Measurements from ENCODE around the gene POMT1. TPM values are rescaled to one million over a fixed set of nuclear protein-coding genes. Genes with fewer than 3 reads are reported as not detected.

Gene POMT1
- total and polyA plus RNA-seq, 2 of the 8 experiments (the other 6 are each of a cell fraction or from before 2014, with no cell fraction given), result 22.3 to 33.2 TPM

DNA sequence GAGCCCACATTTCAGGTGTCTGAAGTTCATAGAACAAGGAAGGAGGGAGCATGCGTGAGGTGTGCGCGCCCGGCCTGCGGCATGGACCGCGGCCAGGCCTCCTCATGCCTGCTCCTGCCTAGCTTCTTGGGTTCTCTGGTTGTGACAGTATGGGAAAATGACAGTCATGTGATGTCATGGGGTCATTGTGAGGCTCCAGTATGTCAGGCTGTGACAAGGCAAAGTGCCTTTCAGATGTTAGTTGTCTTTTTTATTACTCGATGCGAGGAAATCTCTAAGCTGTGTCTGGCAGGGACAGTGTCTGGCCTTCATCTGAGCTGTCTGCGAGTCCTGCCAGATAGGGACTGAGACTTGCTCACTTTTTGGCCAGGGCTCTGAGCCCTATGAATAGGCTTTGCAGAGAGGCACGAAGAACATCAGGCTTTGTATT is 15.1 kb downstream of the POMT1 start:
- ChIA-PET POLR2A (ENCODE audit: partially characterized antibody) (interaction anchor here (0.7 to 3.7 kb wide), 4 partner anchors 10 to 29 kb away, joined by 3 to 22 read pairs (median 12); partner anchors contain the start of gene POMT1), CTCF (ENCODE audit: partially characterized antibody) (interaction anchor here (1.5 kb wide), 1 partner anchor 40 kb away, joined by 3 read pairs; no protein-coding TSS in a partner anchor)
- H3K56ac ChIP-seq (replicated peaks; ENCODE audit: insufficient read length, low read depth, low read length), result no peak overlapping the region
- H3K4me1 ChIP-seq (replicated peaks in 1 of 4; ENCODE audit: control insufficient read depth in 3 of 4, insufficient read depth in 4 of 4, low read length in 3 of 4), result no peaks in the 10 kb centered on the region
- no peak overlapping the region for H4K8ac ChIP-seq (ENCODE audit: extremely low read depth, insufficient read depth, low read length)
- H3K4ac ChIP-seq (replicated peaks; ENCODE audit: insufficient read length, low read depth, low read length), result no peak overlapping the region
- H3K36me3 ChIP-seq (ENCODE audit: control insufficient read depth in 2 of 4, insufficient read depth in 4 of 4, low read length in 3 of 4), result peaks cover 25 to 69% (median 49%) of the 10 kb centered on the region in 4 experiments
- no peak overlapping the region for H2BK20ac ChIP-seq (ENCODE audit: low read length)
- H2AK5ac ChIP-seq (ENCODE audit: low read depth, low read length), result no peak overlapping the region
- no peak overlapping the region for H3K4me3 ChIP-seq (ENCODE audit: extremely low read depth in 1 of 4, insufficient read depth in 2 of 4, low read depth in 3 of 4, low read length in 4 of 4)
- H3K18ac ChIP-seq (ENCODE audit: extremely low read depth, low read length), result no peak overlapping the region
- no peaks in the 10 kb centered on the region for H3K27me3 ChIP-seq (replicated peaks in 1 of 4; ENCODE audit: control insufficient read depth in 3 of 4, extremely low read depth in 1 of 4, insufficient read depth in 3 of 4, low read length in 3 of 4)
- H3K9ac ChIP-seq (replicated peaks in 1 of 4; ENCODE audit: extremely low read depth in 1 of 4, low read depth in 3 of 4, low read length in 3 of 4), result no peak overlapping the region
- no peak overlapping the region for H2BK15ac ChIP-seq (ENCODE audit: low read length)
- H3K27ac ChIP-seq (ENCODE audit: low read depth, low read length), result no peak overlapping the region
- WGBS, 2 experiments (ENCODE audit: extremely low coverage in 1 of 2, insufficient coverage in 1 of 2, insufficient read length in 1 of 2, insufficient replicate concordance in 2 of 2, low coverage in 1 of 2, low lambda C conversion rate in 2 of 2, missing lambda C conversion rate in 1 of 2), result 95% methylated on average over 11 of the region's 11 CpGs; no CpG with 5 or more reads in 1 of the 2 experiments
- no peak overlapping the region for H4K91ac ChIP-seq (replicated peaks; ENCODE audit: insufficient read length, low read length)
- no peak overlapping the region for H2BK12ac ChIP-seq (ENCODE audit: low read depth, low read length)
- H2BK120ac ChIP-seq (replicated peaks; ENCODE audit: low read depth, low read length), result no peak overlapping the region
- H3K23me2 ChIP-seq (ENCODE audit: low read depth, low read length), result no peaks in the 10 kb centered on the region
- no peaks in the 10 kb centered on the region for H3K79me1 ChIP-seq (ENCODE audit: low read depth, low read length)
- H3K23ac ChIP-seq (ENCODE audit: insufficient read length), result no peak overlapping the region
- no peak overlapping the region for H3K4me2 ChIP-seq (ENCODE audit: insufficient read depth in 1 of 2, low read depth in 2 of 2, low read length in 2 of 2)
- H4K5ac ChIP-seq (ENCODE audit: insufficient read length, low read depth, low read length), result no peak overlapping the region
- H2BK5ac ChIP-seq (ENCODE audit: low read depth, low read length), result no peak overlapping the region
- no peak overlapping the region for H3K14ac ChIP-seq (ENCODE audit: insufficient read length)
- H3K79me2 ChIP-seq (ENCODE audit: control insufficient read depth in 1 of 2, insufficient read depth in 2 of 2, low read length in 2 of 2), result no peaks in the 10 kb centered on the region
- peaks cover 3 to 5% of the 10 kb centered on the region in 2 experiments; a peak in 2 of 4 replicates for H3K9me3 ChIP-seq (ENCODE audit: insufficient read depth in 2 of 2, low read depth in 1 of 2, low read length in 1 of 2)
- peaks cover 1 to 3% of the 10 kb centered on the region in 2 experiments for H4K20me1 ChIP-seq (replicated peaks in 1 of 2; ENCODE audit: control insufficient read depth in 1 of 2, insufficient read depth in 2 of 2, low read length in 2 of 2)
- FAIRE-seq (no peak), DNase-seq (ENCODE audit: low read depth in 1 of 2, low spot score in 2 of 2) (no peak)
- H2AFZ ChIP-seq (ENCODE audit: low read length), result no peak overlapping the region
- TF ChIP-seq CHD1 (IDR thresholded peaks at IDR 0.05; ENCODE audit: low read depth, low read length), result no peak
- no peak for TF ChIP-seq RAD21 (IDR thresholded peaks at IDR 0.05 in 1 of 2, conservative IDR thresholded peaks at IDR 0.05 in 1 of 2; ENCODE audit: low read depth in 2 of 2, low read length in 2 of 2)
- TF ChIP-seq KDM5A (IDR thresholded peaks at IDR 0.05; ENCODE audit: low read length), result no peak
- no peak for TF ChIP-seq GTF2F1 (IDR thresholded peaks at IDR 0.05; ENCODE audit: borderline replicate concordance, low read depth, low read length)
- TF ChIP-seq EGR1 (IDR thresholded peaks at IDR 0.05; ENCODE audit: borderline replicate concordance, low read depth, low read length), result no peak
- no peak for TF ChIP-seq TCF12 (IDR thresholded peaks at IDR 0.05; ENCODE audit: low read depth, low read length)
- TF ChIP-seq BCL11A (IDR thresholded peaks at IDR 0.05; ENCODE audit: low read depth in 2 of 2, low read length in 2 of 2), result no peak
- TF ChIP-seq, protein P1, sequence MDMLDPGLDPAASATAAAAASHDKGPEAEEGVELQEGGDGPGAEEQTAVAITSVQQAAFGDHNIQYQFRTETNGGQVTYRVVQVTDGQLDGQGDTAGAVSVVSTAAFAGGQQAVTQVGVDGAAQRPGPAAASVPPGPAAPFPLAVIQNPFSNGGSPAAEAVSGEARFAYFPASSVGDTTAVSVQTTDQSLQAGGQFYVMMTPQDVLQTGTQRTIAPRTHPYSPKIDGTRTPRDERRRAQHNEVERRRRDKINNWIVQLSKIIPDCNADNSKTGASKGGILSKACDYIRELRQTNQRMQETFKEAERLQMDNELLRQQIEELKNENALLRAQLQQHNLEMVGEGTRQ (IDR thresholded peaks at IDR 0.05; ENCODE audit: low read length), result no peak
- no peak for TF ChIP-seq CBX5 (IDR thresholded peaks at IDR 0.05; ENCODE audit: low read depth, low read length)
- TF ChIP-seq RXRA (IDR thresholded peaks at IDR 0.05; ENCODE audit: insufficient read depth, low read depth, low read length), result no peak
- no peak for TF ChIP-seq CHD2 (IDR thresholded peaks at IDR 0.05; ENCODE audit: low read length)
- TF ChIP-seq GABPA (IDR thresholded peaks at IDR 0.05; ENCODE audit: borderline replicate concordance, insufficient read depth, low read length), result no peak
